ENCODE data around the gene BTBD19. TPM values are rescaled to one million over a fixed set of nuclear protein-coding genes. Genes with fewer than 3 reads are reported as not detected.

Gene BTBD19
- total and polyA plus RNA-seq, 9 of the 15 experiments (the other 6 are each of a cell fraction or from before 2014, with no cell fraction given): 0.22 to 2.0 (median 0.95) TPM

GRCh38 chr1:44807364-44808062 lies 810 bp upstream of the BTBD19 start (continued):
- TF ChIP-seq FOSL1 (tag; conservative IDR thresholded peaks at IDR 0.05) (peak; percentile 99), ZFP1 (CRISPR knock-in tag; IDR thresholded peaks at IDR 0.05) (no peak), ERF (CRISPR knock-in tag; IDR thresholded peaks at IDR 0.05) (no peak; the same call in 1 of the 2 replicates), HCFC1 (IDR thresholded peaks at IDR 0.05; ENCODE audit: low read depth, low read length) (peak; percentile 50; the same call in 1 of the 2 replicates), ZNF717 (CRISPR knock-in tag; IDR thresholded peaks at IDR 0.05) (no peak), THRAP3 (IDR thresholded peaks at IDR 0.05; ENCODE audit: borderline replicate concordance) (no peak), U2AF1 (optimal IDR thresholded peaks at IDR 0.05; ENCODE audit: low read depth, low read length) (no peak), USF2 (CRISPR knock-in tag; IDR thresholded peaks at IDR 0.05) (no peak), EWSR1 (IDR thresholded peaks at IDR 0.05; ENCODE audit: borderline replicate concordance, low read depth, partially characterized antibody) (no peak), PYGO2 (tag; IDR thresholded peaks at IDR 0.05) (peak; percentile 76), ETS1 (conservative IDR thresholded peaks at IDR 0.05; ENCODE audit: control insufficient read depth, low read depth, low read length) (peak; percentile 19; the same call in 1 of the 2 replicates), PTRF (tag; IDR thresholded peaks at IDR 0.05) (peak; percentile 49; the same call in 1 of the 2 replicates), ZNF764 (CRISPR knock-in tag; IDR thresholded peaks at IDR 0.05; ENCODE audit: low read depth) (no peak), HDAC1 (IDR thresholded peaks at IDR 0.05) (peak in 1 of 2 experiments; percentile 78; a peak in 2 of 4 replicates), ZNF398 (CRISPR knock-in tag; IDR thresholded peaks at IDR 0.05) (no peak), ZBTB34 (CRISPR knock-in tag; IDR thresholded peaks at IDR 0.05) (peak; percentile 74)
- TF ChIP-seq, protein P1, sequence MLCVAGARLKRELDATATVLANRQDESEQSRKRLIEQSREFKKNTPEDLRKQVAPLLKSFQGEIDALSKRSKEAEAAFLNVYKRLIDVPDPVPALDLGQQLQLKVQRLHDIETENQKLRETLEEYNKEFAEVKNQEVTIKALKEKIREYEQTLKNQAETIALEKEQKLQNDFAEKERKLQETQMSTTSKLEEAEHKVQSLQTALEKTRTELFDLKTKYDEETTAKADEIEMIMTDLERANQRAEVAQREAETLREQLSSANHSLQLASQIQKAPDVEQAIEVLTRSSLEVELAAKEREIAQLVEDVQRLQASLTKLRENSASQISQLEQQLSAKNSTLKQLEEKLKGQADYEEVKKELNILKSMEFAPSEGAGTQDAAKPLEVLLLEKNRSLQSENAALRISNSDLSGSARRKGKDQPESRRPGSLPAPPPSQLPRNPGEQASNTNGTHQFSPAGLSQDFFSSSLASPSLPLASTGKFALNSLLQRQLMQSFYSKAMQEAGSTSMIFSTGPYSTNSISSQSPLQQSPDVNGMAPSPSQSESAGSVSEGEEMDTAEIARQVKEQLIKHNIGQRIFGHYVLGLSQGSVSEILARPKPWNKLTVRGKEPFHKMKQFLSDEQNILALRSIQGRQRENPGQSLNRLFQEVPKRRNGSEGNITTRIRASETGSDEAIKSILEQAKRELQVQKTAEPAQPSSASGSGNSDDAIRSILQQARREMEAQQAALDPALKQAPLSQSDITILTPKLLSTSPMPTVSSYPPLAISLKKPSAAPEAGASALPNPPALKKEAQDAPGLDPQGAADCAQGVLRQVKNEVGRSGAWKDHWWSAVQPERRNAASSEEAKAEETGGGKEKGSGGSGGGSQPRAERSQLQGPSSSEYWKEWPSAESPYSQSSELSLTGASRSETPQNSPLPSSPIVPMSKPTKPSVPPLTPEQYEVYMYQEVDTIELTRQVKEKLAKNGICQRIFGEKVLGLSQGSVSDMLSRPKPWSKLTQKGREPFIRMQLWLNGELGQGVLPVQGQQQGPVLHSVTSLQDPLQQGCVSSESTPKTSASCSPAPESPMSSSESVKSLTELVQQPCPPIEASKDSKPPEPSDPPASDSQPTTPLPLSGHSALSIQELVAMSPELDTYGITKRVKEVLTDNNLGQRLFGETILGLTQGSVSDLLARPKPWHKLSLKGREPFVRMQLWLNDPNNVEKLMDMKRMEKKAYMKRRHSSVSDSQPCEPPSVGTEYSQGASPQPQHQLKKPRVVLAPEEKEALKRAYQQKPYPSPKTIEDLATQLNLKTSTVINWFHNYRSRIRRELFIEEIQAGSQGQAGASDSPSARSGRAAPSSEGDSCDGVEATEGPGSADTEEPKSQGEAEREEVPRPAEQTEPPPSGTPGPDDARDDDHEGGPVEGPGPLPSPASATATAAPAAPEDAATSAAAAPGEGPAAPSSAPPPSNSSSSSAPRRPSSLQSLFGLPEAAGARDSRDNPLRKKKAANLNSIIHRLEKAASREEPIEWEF (CRISPR knock-in tag; IDR thresholded peaks at IDR 0.05): peak; percentile 96

All from K562 (cell line).